Subcutaneous abdominal adipose tissue (tissue), 5 donors: Measurements from ENCODE around the gene SFSWAP.
A peak's percentile ranks its signal among the peaks of the same experiment; 100 is the strongest.
"Not testable (repeated sequence)": the region's sequence is repeated elsewhere in the genome, so short reads cannot be mapped to it uniquely, and the experiment has no call there.

Experiments
- H3K27ac ChIP-seq: one replicate; pipeline ENCODE4 v1.7.0; 2013; ENCODE audit warnings: low read depth, mild to moderate bottlenecking, inconsistent platforms, low read length, moderate library complexity
- H3K27me3 ChIP-seq, 5 donors: one replicate each; pipeline ENCODE4 v1.7.0; 2013; ENCODE audit warnings: low read length in 5 of 5, inconsistent platforms in 1 of 5; ENCODE audit not compliant: control insufficient read depth in 5 of 5, insufficient read depth in 4 of 5
- H3K36me3 ChIP-seq, 5 donors: one replicate each; pipeline ENCODE4 v1.7.0; 2013; ENCODE audit warnings: low read length in 5 of 5; ENCODE audit not compliant: control insufficient read depth in 5 of 5, insufficient read depth in 5 of 5
- H3K4me1 ChIP-seq, 5 donors: one replicate each; pipeline ENCODE4 v1.7.0; 2013; ENCODE audit warnings: low read length in 5 of 5, mild to moderate bottlenecking in 3 of 5, moderate library complexity in 1 of 5; ENCODE audit not compliant: control insufficient read depth in 5 of 5, insufficient read depth in 5 of 5
- H3K4me3 ChIP-seq, 5 donors: one replicate each; pipeline ENCODE4 v1.7.0; 2013; ENCODE audit warnings: low read length in 5 of 5, low read depth in 1 of 5
- H3K9ac ChIP-seq, 5 donors: one replicate each; pipeline ENCODE4 v1.7.0; 2013; ENCODE audit warnings: low read length in 5 of 5, mild to moderate bottlenecking in 4 of 5, moderate library complexity in 3 of 5
- H3K9me3 ChIP-seq, 5 donors: one replicate each; pipeline ENCODE4 v1.7.0; 2013; ENCODE audit warnings: low read length in 5 of 5; ENCODE audit not compliant: control insufficient read depth in 5 of 5
- donor health status: healthy.
- donor health status: healthy.
- donor health status: healthy.
- donor health status: healthy.
- donor health status: healthy.

SFSWAP gene

DNA sequence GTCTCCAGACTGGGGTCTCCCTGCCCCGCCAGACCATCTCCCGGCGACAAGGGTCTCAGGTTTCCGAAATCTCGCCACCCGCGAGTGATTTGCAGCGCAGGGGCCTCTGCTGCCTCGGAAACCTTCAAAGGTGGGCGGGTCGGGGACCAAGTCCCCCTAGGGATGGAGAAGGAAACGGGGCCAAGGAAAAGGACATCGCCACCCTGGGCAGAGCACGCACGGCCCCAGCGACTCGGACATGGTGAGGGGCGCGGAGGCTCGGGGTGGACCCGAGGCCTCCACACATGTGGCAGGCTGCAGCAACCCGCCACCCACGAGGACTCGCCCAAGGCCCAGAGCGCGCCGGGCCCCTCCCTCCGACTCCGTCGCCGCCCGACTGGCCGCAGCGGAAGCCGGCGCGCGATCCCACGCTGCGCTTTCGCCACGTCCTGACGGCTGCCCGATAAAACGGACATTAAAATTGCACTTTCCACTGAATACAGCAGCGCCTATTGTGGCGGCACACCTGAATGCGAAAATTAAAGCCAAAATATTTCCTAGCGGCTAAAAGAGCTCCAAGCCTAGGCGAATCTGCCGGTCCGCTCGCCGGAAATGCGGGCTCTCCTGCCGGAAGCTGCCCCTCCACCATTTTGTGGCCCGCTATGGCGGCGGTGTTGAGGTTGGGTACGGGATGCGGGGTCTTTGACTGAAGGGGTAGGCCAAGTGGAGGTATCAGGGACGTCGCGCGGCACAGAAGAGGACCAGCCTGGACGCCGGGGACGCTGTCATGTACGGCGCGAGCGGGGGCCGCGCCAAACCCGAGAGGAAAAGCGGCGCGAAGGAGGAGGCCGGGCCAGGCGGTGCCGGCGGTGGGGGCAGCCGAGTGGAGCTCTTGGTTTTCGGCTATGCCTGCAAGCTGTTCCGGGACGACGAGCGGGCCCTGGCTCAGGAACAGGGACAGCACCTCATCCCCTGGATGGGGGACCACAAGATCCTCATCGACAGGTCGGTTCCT, at the start of gene SFSWAP:
Gene SFSWAP, plus strand, starts transcription at position 627 of the 994 bp plus-strand sequence. Its CDS starts 140 bp downstream, at position 767.
- H3K9ac ChIP-seq, result peak within 1 kb of the TSS; percentile 91 to 99 (median 99)
- peaks cover 7 to 39% (median 30%) of the 10 kb centered on the region in 5 donors for H3K4me1 ChIP-seq
- peaks cover 13 to 24% (median 19%) of the 10 kb centered on the region in 5 donors for H3K36me3 ChIP-seq
- H3K9me3 ChIP-seq, result peaks cover 0 to 2% (median 0%) of the 10 kb centered on the region in 5 donors
- no peaks in the 10 kb centered on the region for H3K27me3 ChIP-seq
- peak within 1 kb of the TSS; percentile 96 for H3K27ac ChIP-seq
- H3K4me3 ChIP-seq, result peak within 1 kb of the TSS; percentile 97 to 100 (median 100)

DNA sequence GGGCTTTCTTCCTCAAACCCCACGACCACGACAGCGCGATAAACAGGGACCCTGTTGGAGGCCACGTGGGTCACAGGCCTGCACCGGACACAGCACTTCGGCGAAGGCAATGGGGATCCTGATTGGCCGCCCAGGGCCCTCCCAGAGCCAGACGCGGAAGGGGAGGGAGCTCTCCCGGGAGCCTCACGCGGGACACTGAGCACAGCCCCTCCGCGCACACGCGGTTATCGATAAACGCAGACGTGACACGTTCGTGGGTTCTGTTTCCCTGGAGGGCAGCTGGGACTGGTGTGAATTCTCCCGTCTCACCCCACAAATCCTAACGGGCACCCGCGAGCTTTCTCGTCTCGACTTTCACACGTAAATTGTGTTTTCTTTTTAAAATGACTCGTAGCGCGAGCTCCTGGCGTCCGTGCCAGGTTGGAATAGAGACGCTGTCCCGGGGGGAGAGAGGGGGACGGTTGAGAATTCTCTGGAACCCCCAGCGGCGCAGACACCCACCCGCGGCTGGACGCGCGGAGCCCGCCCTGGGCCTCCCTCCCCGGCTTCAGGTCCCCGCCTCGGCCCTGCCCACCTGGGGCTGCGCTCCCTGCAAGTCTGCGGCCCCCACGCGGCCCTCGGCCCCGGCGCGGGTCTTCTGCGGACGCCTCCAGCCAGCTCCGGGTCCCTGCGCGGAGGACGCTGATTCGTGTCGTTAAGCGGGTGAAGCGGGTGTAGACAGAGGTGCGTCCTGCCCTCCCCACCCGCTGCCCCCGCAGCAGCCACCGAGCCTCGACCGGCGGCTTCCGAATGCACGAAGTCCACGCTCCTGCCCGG, 49.5 kb upstream of the SFSWAP start:
- not testable (repeated sequence) for H3K4me1 ChIP-seq, H3K36me3 ChIP-seq, H3K9ac ChIP-seq, H3K9me3 ChIP-seq, H3K27ac ChIP-seq
- Histone ChIP-seq H3K4me3 (peak overlapping the region in 3 of 5 donors; percentile 31 to 51 (median 44)), H3K27me3 (peaks cover 0 to 11% (median 0%) of the 10 kb centered on the region in 5 donors)

DNA sequence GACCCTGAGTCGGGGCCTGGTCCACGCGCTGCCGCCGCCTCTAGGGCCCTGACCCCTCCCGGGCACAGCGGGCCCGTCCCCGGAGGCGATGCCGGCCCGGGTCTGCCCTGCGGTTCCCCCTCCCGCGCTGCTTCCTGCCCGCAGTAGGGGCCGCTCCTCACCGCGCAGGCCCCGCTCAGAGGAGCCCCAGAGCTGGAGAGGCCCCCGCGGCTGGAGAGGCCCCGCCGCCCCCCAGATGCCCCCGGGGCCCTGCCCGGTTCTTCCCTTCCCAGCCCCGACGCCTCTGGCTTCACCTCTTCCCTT, 49.0 kb upstream of the SFSWAP start:
- not testable (repeated sequence) for H3K27ac ChIP-seq, H3K4me3 ChIP-seq, H3K36me3 ChIP-seq, H3K9ac ChIP-seq, H3K9me3 ChIP-seq, H3K4me1 ChIP-seq
- H3K27me3 ChIP-seq, result peaks cover 0 to 11% (median 0%) of the 10 kb centered on the region in 5 donors

DNA sequence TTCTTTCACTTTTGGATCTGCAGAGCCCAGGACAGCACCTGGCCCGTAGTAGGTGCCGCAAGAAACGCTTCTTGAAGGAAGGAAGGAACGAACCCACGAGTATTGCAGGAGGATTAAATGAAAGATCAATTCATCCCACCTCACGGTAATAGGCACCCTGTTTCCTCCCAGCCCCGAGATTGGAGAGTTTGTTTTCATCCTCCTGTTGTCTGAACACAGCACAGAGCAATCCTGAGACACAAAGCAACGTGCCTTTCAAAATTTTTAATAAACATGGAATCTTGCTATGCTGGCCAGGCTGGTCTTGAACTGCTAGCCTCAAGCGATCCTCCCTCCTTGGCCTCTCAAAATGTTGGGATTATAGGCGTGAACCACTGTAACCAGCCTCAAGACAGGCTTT, 48.5 kb upstream of the SFSWAP start:
- H3K4me1 ChIP-seq, H3K27ac ChIP-seq, H3K36me3 ChIP-seq, H3K9me3 ChIP-seq, H3K4me3 ChIP-seq, H3K9ac ChIP-seq: not testable (repeated sequence)
- peaks cover 0 to 11% (median 0%) of the 10 kb centered on the region in 5 donors for H3K27me3 ChIP-seq

DNA sequence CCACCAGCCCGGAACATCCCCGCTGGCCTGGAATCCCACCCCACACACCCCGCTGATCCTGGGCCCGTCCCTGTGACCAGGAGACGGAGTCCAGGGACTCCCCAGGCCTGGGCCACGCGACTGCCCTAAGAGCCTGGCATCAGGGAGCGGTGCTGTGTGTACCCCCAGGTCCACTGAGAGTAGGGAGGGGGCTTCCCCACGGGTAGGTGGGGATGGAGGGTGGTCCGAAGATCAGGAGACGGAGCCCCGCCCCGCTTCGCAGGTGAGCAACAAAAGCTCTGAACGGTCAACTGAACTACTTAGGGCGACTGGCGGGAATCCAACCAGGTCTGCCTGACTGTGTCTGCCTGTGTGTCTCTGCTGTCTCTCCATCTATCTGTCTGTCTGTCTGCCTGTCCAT, 45.2 kb upstream of the SFSWAP start:
- not testable (repeated sequence) for H3K9ac ChIP-seq, H3K9me3 ChIP-seq, H3K4me1 ChIP-seq, H3K27me3 ChIP-seq, H3K4me3 ChIP-seq, H3K36me3 ChIP-seq, H3K27ac ChIP-seq

DNA sequence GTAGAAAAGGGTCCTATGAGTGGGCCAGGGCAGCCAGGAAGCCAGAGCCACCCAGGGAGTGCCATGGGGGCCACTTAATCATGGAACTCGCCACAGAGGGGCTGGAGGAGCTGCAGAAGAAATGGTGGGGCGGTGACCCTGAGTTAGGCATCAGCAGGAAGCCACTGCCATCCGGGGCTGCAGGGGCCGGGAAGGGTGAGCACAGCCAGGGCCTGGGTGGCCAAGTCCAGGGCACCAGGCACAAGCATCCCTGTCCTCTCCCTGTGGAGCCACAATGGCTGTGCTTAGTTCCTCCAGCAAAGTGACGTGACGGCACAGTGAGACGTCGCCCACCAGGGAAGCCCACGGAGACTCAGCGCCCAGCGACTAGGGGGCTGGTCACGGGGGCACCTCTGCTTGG, 44.4 kb upstream of the SFSWAP start:
- H3K9ac ChIP-seq, H3K4me1 ChIP-seq, H3K9me3 ChIP-seq, H3K4me3 ChIP-seq, H3K36me3 ChIP-seq, H3K27ac ChIP-seq, H3K27me3 ChIP-seq: not testable (repeated sequence)

DNA sequence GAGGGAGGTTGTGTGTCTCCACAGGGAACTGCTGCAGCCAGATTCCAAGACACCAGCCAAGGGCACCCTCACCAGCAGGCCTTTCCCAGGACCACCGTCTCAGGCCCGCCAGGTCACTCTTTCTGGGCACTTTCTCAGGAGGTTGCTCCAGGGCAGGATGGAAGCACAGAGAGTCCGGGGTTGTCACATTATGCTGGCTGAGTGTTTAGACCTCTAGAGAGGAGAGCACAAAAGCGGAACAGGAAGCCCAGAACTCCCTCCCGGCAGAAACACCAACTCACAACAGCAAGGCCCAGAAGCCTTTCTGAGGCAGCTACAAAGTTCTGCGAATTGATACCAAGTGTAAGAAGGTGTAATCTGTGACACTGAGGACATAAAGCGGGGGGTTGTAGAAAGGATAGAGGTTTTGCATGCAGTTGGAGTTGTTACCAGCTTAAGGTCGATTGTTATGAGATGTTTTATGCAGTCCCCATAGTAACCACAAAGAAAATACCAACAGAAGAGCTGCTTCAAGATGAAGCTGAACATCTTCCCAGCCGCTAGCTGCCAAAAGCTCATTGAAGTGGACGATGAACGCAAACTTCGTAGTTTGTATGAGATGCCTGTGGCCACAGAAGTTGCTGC, 43.8 kb upstream of the SFSWAP start:
- not testable (repeated sequence) for H3K4me1 ChIP-seq, H3K36me3 ChIP-seq, H3K9ac ChIP-seq, H3K9me3 ChIP-seq, H3K27ac ChIP-seq, H3K27me3 ChIP-seq, H3K4me3 ChIP-seq

DNA sequence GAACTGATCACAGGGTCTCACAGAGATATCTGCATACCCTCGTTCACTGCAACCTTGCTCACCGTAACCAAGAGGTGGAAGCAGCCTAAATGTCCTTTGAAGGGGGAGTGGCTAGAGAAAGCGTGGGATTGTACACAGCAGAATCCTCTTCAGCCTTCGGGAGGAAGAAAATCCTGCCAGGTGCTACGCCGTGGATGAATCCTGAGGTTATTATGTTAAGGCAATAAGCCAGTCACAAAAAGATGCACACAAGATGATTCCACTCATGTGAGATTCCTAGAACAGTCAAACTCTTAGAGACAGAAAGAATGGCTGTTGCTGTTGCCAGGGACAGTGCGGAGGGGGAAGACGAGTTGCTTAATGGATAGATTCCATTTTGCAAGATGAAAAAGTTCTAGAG, 39.6 kb upstream of the SFSWAP start:
- Histone ChIP-seq H3K36me3 (no peaks in the 10 kb centered on the region), H3K27ac (no peak overlapping the region), H3K27me3 (peaks cover 0 to 12% (median 8%) of the 10 kb centered on the region in 5 donors), H3K4me1 (peaks cover 0 to 13% (median 0%) of the 10 kb centered on the region in 5 donors), H3K4me3 (no peak overlapping the region), H3K9ac (no peak overlapping the region), H3K9me3 (peaks cover 2 to 12% (median 10%) of the 10 kb centered on the region in 5 donors)

DNA sequence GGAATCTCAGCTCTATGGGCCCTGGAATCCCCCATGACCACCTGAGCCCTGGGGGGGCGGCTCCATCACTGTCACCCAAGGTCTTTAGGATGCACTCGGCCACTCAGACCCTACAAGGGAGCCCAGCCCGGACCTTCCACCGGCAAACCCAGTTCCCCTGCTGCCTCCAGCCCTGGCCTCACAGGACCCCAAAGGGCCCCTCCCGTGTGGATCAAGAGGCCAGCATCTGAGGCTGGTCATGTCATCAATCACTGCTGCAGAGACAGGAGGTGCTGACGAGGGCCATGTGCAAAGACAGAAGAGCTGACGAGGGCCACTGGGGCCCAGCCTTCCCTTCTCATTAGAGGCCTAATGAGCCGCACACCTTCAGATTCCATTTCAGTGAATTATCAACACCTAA, 39.0 kb upstream of the SFSWAP start:
- Histone ChIP-seq H3K36me3 (no peaks in the 10 kb centered on the region), H3K27me3 (peaks cover 0 to 12% (median 8%) of the 10 kb centered on the region in 5 donors), H3K4me3 (no peak overlapping the region), H3K27ac (no peak overlapping the region), H3K9ac (no peak overlapping the region), H3K4me1 (peaks cover 0 to 11% (median 0%) of the 10 kb centered on the region in 5 donors), H3K9me3 (peaks cover 2 to 12% (median 10%) of the 10 kb centered on the region in 5 donors)
